ENCODE measurements around the gene TRIM71. TPM values are rescaled to one million over a fixed set of nuclear protein-coding genes. Genes with fewer than 3 reads are reported as not detected.

Gene TRIM71
- polyA plus RNA-seq, 1 donor from 2014 or later = 4.0 TPM

DNA sequence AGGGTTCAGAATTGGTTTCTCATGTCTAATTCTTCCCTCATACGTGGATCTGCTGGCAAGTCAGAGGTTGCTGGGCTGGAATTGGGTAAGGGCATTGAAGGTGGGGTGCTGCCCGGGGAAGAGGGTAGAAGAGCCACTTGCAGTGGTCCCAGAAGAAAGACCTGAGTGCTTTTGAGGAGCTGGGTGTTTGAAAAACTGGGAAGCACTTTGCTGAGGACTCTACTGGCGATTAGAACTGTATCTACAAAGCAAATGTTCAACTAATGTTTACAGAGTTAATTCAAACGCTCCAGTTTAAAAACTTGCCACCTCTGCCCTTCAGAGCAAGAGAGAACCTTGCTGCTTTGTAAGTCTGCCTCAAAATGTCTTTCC lies 21.9 kb downstream of the TRIM71 start:
- Histone ChIP-seq H3K79me2 (replicated peaks; ENCODE audit: insufficient read depth, low read length) (peaks cover 26% of the 10 kb centered on the region), H3F3A (ENCODE audit: insufficient read depth, low read length, poor library complexity, severe bottlenecking) (no peaks in the 10 kb centered on the region), H3K4me3 (ENCODE audit: low read length) (no peak overlapping the region), H4K20me1 (ENCODE audit: insufficient read depth) (no peaks in the 10 kb centered on the region), H2AFZ (ENCODE audit: low read depth, low read length) (no peak overlapping the region), H3K4me2 (ENCODE audit: low read length) (no peak overlapping the region), H3K9me2 (ENCODE audit: insufficient read depth, low read length) (no peaks in the 10 kb centered on the region), H3K27ac (ENCODE audit: low read length) (no peak overlapping the region), H3K36me3 (ENCODE audit: insufficient read depth, low read length) (no peaks in the 10 kb centered on the region), H3K27me3 (ENCODE audit: insufficient read depth, low read depth, low read length) (no peaks in the 10 kb centered on the region), H3K9ac (ENCODE audit: low read length) (no peak overlapping the region), H3K9me3 (ENCODE audit: low read length) (no peaks in the 10 kb centered on the region)
- TF ChIP-seq TAF1 (IDR thresholded peaks at IDR 0.05; ENCODE audit: low read depth) (no peak), SMC3 (conservative IDR thresholded peaks at IDR 0.05; ENCODE audit: poor library complexity) (no peak), RAD21 (conservative IDR thresholded peaks at IDR 0.05) (no peak), EP300 (conservative IDR thresholded peaks at IDR 0.05; ENCODE audit: poor library complexity, severe bottlenecking) (no peak), MXI1 (conservative IDR thresholded peaks at IDR 0.05; ENCODE audit: poor library complexity, severe bottlenecking) (no peak), POLR2AphosphoS5 (IDR thresholded peaks at IDR 0.05) (no peak)
- TF ChIP-seq, protein P1, sequence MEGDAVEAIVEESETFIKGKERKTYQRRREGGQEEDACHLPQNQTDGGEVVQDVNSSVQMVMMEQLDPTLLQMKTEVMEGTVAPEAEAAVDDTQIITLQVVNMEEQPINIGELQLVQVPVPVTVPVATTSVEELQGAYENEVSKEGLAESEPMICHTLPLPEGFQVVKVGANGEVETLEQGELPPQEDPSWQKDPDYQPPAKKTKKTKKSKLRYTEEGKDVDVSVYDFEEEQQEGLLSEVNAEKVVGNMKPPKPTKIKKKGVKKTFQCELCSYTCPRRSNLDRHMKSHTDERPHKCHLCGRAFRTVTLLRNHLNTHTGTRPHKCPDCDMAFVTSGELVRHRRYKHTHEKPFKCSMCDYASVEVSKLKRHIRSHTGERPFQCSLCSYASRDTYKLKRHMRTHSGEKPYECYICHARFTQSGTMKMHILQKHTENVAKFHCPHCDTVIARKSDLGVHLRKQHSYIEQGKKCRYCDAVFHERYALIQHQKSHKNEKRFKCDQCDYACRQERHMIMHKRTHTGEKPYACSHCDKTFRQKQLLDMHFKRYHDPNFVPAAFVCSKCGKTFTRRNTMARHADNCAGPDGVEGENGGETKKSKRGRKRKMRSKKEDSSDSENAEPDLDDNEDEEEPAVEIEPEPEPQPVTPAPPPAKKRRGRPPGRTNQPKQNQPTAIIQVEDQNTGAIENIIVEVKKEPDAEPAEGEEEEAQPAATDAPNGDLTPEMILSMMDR (IDR thresholded peaks at IDR 0.05; ENCODE audit: poor library complexity, severe bottlenecking) = no peak
- TF ChIP-seq, protein P2, sequence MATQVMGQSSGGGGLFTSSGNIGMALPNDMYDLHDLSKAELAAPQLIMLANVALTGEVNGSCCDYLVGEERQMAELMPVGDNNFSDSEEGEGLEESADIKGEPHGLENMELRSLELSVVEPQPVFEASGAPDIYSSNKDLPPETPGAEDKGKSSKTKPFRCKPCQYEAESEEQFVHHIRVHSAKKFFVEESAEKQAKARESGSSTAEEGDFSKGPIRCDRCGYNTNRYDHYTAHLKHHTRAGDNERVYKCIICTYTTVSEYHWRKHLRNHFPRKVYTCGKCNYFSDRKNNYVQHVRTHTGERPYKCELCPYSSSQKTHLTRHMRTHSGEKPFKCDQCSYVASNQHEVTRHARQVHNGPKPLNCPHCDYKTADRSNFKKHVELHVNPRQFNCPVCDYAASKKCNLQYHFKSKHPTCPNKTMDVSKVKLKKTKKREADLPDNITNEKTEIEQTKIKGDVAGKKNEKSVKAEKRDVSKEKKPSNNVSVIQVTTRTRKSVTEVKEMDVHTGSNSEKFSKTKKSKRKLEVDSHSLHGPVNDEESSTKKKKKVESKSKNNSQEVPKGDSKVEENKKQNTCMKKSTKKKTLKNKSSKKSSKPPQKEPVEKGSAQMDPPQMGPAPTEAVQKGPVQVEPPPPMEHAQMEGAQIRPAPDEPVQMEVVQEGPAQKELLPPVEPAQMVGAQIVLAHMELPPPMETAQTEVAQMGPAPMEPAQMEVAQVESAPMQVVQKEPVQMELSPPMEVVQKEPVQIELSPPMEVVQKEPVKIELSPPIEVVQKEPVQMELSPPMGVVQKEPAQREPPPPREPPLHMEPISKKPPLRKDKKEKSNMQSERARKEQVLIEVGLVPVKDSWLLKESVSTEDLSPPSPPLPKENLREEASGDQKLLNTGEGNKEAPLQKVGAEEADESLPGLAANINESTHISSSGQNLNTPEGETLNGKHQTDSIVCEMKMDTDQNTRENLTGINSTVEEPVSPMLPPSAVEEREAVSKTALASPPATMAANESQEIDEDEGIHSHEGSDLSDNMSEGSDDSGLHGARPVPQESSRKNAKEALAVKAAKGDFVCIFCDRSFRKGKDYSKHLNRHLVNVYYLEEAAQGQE (IDR thresholded peaks at IDR 0.05; ENCODE audit: borderline replicate concordance) = no peak

DNA sequence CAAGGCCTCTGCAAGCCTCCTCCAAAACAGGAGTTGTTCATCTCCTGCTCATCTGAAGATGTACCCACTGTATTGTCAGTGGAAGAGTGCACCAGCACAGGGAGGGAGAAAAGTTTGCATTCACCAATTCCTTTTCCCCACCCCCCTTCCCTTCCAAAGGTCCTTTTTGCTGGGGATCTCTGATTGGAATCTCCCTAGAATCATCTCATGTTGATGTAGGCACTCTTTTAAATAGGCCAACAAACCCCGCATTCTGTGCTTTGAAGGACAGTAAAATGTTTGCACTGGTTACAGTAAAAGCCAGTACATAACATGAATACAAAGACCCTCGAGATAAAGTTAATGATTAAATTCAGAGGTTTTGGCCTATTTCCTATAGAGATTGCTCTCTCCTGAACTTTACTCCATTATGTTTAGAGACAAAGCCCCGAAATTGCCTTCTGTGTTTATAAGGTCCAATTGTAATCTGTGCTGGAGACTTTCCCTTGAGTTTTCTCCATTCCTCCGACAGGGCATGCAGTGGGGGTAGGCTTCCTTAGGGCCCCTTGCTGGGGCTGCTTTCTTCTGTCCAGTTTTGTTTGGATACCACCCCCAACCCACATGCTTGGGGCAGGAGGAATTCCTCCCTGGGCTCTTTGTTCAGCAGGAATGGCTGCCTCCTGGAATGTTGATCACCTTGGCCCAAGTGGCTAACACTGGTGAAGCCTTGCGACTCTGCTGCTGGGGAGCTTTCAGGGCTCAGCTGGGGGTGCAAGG lies 22.5 kb downstream of the TRIM71 start:
- Histone ChIP-seq H3K27ac (ENCODE audit: low read length) (no peak overlapping the region), H3K36me3 (ENCODE audit: insufficient read depth, low read length) (no peaks in the 10 kb centered on the region), H2AFZ (ENCODE audit: low read depth, low read length) (no peak overlapping the region), H3K9ac (ENCODE audit: low read length) (no peak overlapping the region), H3K4me3 (ENCODE audit: low read length) (no peak overlapping the region), H3K79me2 (replicated peaks; ENCODE audit: insufficient read depth, low read length) (peaks cover 25% of the 10 kb centered on the region), H3K4me2 (ENCODE audit: low read length) (no peak overlapping the region), H3K27me3 (ENCODE audit: insufficient read depth, low read depth, low read length) (no peaks in the 10 kb centered on the region), H3K9me2 (ENCODE audit: insufficient read depth, low read length) (no peaks in the 10 kb centered on the region), H3K9me3 (ENCODE audit: low read length) (no peaks in the 10 kb centered on the region), H4K20me1 (ENCODE audit: insufficient read depth) (no peaks in the 10 kb centered on the region), H3F3A (ENCODE audit: insufficient read depth, low read length, poor library complexity, severe bottlenecking) (no peaks in the 10 kb centered on the region)
- TF ChIP-seq EP300 (conservative IDR thresholded peaks at IDR 0.05; ENCODE audit: poor library complexity, severe bottlenecking) (no peak), MXI1 (conservative IDR thresholded peaks at IDR 0.05; ENCODE audit: poor library complexity, severe bottlenecking) (no peak), TAF1 (IDR thresholded peaks at IDR 0.05; ENCODE audit: low read depth) (no peak), POLR2AphosphoS5 (IDR thresholded peaks at IDR 0.05) (no peak), SMC3 (conservative IDR thresholded peaks at IDR 0.05; ENCODE audit: poor library complexity) (no peak), RAD21 (conservative IDR thresholded peaks at IDR 0.05) (no peak), EZH2 (IDR thresholded peaks at IDR 0.05; ENCODE audit: borderline replicate concordance, insufficient read depth, low read length, poor library complexity, severe bottlenecking) (no peak)
- TF ChIP-seq, protein P2 (IDR thresholded peaks at IDR 0.05; ENCODE audit: borderline replicate concordance) = no peak
- TF ChIP-seq, protein P1 (IDR thresholded peaks at IDR 0.05; ENCODE audit: poor library complexity, severe bottlenecking) = no peak
